Ishikawa (cell line): ENCODE measurements around the gene SLC10A1.

ENCODE experiments used
- CEBPB ChIP-seq: IDR thresholded peaks from 2 replicates; pipeline ENCODE4 v1.6.1; 2012
- CREB1 ChIP-seq: IDR thresholded peaks from 2 replicates; pipeline ENCODE4 v1.6.1; 2012; ENCODE audit warnings: low read depth
- EGR1 ChIP-seq: IDR thresholded peaks from 2 replicates; pipeline ENCODE4 v1.6.1; 2012
- EP300 ChIP-seq: IDR thresholded peaks from 2 replicates; pipeline ENCODE4 v1.6.1; 2012; ENCODE audit warnings: borderline replicate concordance
- FOXM1 ChIP-seq: IDR thresholded peaks from 2 replicates; pipeline ENCODE4 v1.6.1; 2012; ENCODE audit warnings: low read depth, borderline replicate concordance
- MAX ChIP-seq: IDR thresholded peaks from 2 replicates; pipeline ENCODE4 v1.6.1; 2012
- NFIC ChIP-seq: IDR thresholded peaks from 2 replicates; pipeline ENCODE4 v1.6.1; 2012
- RAD21 ChIP-seq: IDR thresholded peaks from 2 replicates; pipeline ENCODE4 v1.6.1; 2012; ENCODE audit warnings: low read depth
- REST ChIP-seq: IDR thresholded peaks from 2 replicates; pipeline ENCODE4 v1.6.1; 2012; ENCODE audit warnings: low read depth, mild to moderate bottlenecking
- TAF1 ChIP-seq: IDR thresholded peaks from 2 replicates; pipeline ENCODE4 v1.6.1; 2012; ENCODE audit warnings: low read depth, mild to moderate bottlenecking
- TCF12 ChIP-seq: IDR thresholded peaks from 2 replicates; pipeline ENCODE4 v1.6.1; 2012; ENCODE audit warnings: low read depth
- TEAD4 ChIP-seq: IDR thresholded peaks from 2 replicates; pipeline ENCODE4 v1.6.1; 2012
- USF1 ChIP-seq: IDR thresholded peaks from 2 replicates; pipeline ENCODE4 v1.6.1; 2012
- YY1 ChIP-seq: IDR thresholded peaks from 2 replicates; pipeline ENCODE4 v1.6.1; 2012; ENCODE audit warnings: low read depth
- ZBTB7A ChIP-seq: IDR thresholded peaks from 2 replicates; pipeline ENCODE4 v1.6.1; 2012; ENCODE audit warnings: low read depth

Gene SLC10A1

GRCh38 chr14:69808919-69809808 lies 12.1 kb upstream of the SLC10A1 start:
- no peak for TF ChIP-seq USF1
- no peak for TF ChIP-seq CREB1
- no peak for TF ChIP-seq FOXM1
- TF ChIP-seq MAX = no peak
- no peak for TF ChIP-seq REST

GRCh38 chr14:69807192-69807591 lies 10.2 kb upstream of the SLC10A1 start:
- no peak for TF ChIP-seq ZBTB7A
- TF ChIP-seq USF1 = no peak
- no peak for TF ChIP-seq EGR1
- no peak for TF ChIP-seq RAD21
- no peak for TF ChIP-seq CREB1
- no peak for TF ChIP-seq TAF1
- TF ChIP-seq MAX = no peak
- TF ChIP-seq YY1 = no peak
- no peak for TF ChIP-seq TEAD4
- no peak for TF ChIP-seq EP300
- no peak for TF ChIP-seq CEBPB
- TF ChIP-seq REST = no peak
- TF ChIP-seq NFIC = no peak
- no peak for TF ChIP-seq FOXM1
- TF ChIP-seq TCF12 = no peak

- TF ChIP-seq EGR1 (no peak), REST (no peak), USF1 (no peak), RAD21 (no peak), TCF12 (no peak), FOXM1 (no peak), CEBPB (no peak), TEAD4 (no peak), YY1 (no peak), TAF1 (no peak), MAX (no peak), EP300 (no peak), NFIC (no peak), ZBTB7A (no peak)
Observed at GRCh38 chr14:69804902-69805301, 7.9 kb upstream of the SLC10A1 start.

GRCh38 chr14:69803753-69804152 lies 6.7 kb upstream of the SLC10A1 start:
- TF ChIP-seq MAX = no peak
- TF ChIP-seq EP300 = no peak
- no peak for TF ChIP-seq EGR1
- TF ChIP-seq RAD21 = no peak
- TF ChIP-seq USF1 = no peak
- no peak for TF ChIP-seq TEAD4
- no peak for TF ChIP-seq NFIC
- no peak for TF ChIP-seq TAF1
- TF ChIP-seq FOXM1 = no peak
- TF ChIP-seq CEBPB = no peak
- TF ChIP-seq ZBTB7A = no peak
